Effector memory CD8-positive, alpha-beta T cell (primary cell): ENCODE results near the gene MOB3A.
A peak's percentile ranks its signal among the peaks of the same experiment; 100 is the strongest.
"Not testable (repeated sequence)": the region's sequence is repeated elsewhere in the genome, so short reads cannot be mapped to it uniquely, and the experiment has no call there.

Experiments
- ATAC-seq: fragments of 150-1000 bp; cut with Tn5 transposase; replicated peaks from 2 replicates; pipeline ENCODE4 v1.10.0; 2021; ENCODE audit warnings: mild to moderate bottlenecking, moderate library complexity
- DNase-seq, 3 experiments: peaks; one replicate each; pipeline ENCODE4 v3.0.0; 2021
- H3K27ac Mint-ChIP-seq, 2 donors: one replicate each; pipeline ENCODE4 v1.8.0; 2022; ENCODE audit warnings: mild to moderate bottlenecking in 2 of 2, mixed read lengths in 2 of 2, moderate library complexity in 2 of 2
- H3K27me3 Mint-ChIP-seq, 2 donors: one replicate each; pipeline ENCODE4 v1.8.0; 2022; ENCODE audit warnings: mixed read lengths in 2 of 2
- H3K36me3 Mint-ChIP-seq: one replicate; pipeline ENCODE4 v1.8.0; 2022; ENCODE audit warnings: mild to moderate bottlenecking, moderate library complexity, mixed read lengths; ENCODE audit not compliant: insufficient read depth
- H3K4me1 Mint-ChIP-seq, 2 donors: one replicate each; pipeline ENCODE4 v1.8.0; 2022; ENCODE audit warnings: low read depth in 2 of 2, mixed read lengths in 2 of 2
- H3K4me3 Mint-ChIP-seq, 2 donors: one replicate each; pipeline ENCODE4 v1.8.0; 2022; ENCODE audit warnings: mild to moderate bottlenecking in 2 of 2, mixed read lengths in 2 of 2, moderate library complexity in 2 of 2
- H3K9me3 Mint-ChIP-seq, 2 donors: one replicate each; pipeline ENCODE4 v1.8.0; 2022; ENCODE audit warnings: mixed read lengths in 2 of 2

The MOB3A gene

DNA sequence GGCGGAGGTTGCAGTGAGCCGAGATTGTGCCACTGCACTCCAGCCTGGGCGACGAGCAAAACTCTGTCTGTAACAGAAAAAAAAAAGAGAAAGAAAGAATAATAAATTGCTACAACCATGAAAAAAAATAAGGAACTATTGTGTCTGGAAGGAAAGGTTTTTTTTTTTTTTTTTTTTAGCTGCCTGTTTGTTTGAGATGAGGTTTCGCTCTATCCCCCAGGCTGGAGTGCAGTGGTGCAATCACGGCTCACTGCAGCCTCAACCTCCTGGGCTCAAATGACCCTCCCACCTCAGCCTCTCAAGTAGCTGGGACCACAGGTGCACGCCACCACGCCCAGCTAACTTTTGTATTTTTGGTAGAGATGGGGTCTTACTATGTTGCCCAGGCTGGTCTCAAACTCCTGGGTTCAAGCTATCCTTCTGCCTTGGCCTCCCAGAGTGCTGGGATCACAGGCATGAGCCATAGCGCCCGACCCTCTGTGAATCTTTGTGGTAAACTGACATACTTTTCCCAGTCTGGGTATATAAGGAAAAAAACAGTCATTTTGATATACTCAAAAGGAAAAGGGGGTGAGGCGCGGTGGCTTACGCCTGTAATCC, 4.1 kb downstream of the MOB3A start:
- not testable (repeated sequence) for ATAC-seq, H3K9me3 Mint-ChIP-seq, H3K27ac Mint-ChIP-seq, H3K27me3 Mint-ChIP-seq, DNase-seq
- peaks cover 57% of the 10 kb centered on the region for H3K36me3 Mint-ChIP-seq
- H3K4me3 Mint-ChIP-seq, result peak overlapping the region; percentile 48 to 99
- H3K4me1 Mint-ChIP-seq, result peaks cover 59 to 61% of the 10 kb centered on the region in 2 donors

DNA sequence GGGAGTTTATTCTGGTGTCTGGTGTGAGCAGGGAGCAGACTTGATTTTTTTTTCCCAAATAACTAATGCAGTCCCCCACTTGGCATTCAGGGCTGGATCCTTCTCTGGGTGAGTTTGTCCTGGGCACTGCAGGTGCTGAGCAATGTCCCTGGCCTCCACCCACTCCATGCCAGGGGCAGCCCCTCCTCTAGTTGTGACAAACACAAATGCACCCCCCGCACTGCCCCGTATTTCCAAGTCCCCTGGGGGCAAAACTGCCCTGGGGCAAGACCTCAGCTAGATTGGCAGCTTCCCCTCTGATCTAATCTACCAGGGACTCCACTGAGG, 6.4 kb downstream of the MOB3A start:
- peaks cover 61 to 62% of the 10 kb centered on the region in 2 donors for H3K4me1 Mint-ChIP-seq
- H3K4me3 Mint-ChIP-seq, result peak overlapping the region; percentile 96 to 98
- peak overlapping the region; percentile 90 to 98 for H3K27ac Mint-ChIP-seq
- H3K27me3 Mint-ChIP-seq, result no peaks in the 10 kb centered on the region
- H3K9me3 Mint-ChIP-seq, result no peaks in the 10 kb centered on the region
- DNase-seq (no peak), ATAC-seq (no peak)
- H3K36me3 Mint-ChIP-seq, result peaks cover 57% of the 10 kb centered on the region

DNA sequence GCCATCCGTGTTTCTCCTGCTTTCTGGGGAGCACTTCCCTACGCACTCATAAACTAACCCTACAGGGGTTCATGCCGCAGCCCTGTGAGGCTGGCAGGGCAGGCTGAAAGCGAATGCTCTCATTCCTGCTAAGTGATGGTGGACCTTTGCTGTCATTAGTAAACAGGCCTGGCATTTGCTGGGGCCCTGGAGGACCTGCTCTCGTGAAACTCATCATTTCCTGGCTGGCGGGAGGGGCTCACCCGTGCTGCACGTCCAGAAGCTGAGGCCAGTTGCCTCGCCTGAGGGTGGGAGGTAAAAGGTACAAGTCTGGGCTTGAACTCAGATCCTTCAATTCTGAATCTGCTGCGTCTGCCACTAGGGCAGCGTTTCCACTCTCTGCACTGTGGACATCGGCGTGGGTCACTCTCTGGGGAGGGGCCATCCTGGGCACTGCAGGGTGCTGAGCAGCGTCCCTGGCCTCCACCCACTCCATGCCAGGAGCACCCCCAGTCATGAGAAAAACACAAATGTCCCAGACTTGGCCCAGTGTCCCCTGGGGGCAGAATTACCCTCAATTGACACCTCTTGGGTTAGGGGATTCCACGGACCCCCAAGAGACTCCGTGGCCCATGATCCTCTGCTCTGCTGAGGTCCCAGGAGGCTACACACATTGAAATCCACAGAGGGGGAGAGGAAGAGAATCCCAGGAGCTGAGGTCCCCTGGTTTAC, 7.0 kb downstream of the MOB3A start:
- peaks cover 57% of the 10 kb centered on the region for H3K36me3 Mint-ChIP-seq
- no peak for ATAC-seq
- H3K9me3 Mint-ChIP-seq, result no peaks in the 10 kb centered on the region

DNA sequence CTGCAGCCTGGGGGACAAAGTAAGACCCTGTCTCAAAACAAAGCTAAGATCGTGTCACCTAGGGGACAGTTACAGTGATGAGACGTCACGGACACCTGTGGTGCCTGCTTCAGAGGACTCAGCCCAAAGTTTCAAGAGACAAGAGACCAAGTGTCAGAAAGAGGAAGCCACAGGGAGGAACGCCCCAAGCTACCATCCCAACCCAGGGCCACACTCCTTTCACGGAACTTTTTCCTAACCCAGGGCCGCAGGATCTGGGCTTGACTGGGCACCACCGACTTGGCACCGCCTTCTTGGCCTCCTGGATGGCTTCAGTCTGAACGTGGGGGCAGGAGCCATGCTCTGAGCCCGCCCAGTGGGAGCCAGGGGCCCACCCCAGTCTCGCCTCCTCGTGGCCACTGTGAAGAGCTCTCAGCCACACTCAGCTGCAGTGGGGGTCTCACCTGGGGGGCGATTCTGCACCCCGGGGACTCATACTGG, 8.5 kb downstream of the MOB3A start:
- peak; percentile 25 for ATAC-seq
- no peaks in the 10 kb centered on the region for H3K9me3 Mint-ChIP-seq
- H3K27me3 Mint-ChIP-seq, result no peaks in the 10 kb centered on the region
- DNase-seq, result peak in 1 of 3 experiments; percentile 30
- H3K4me1 Mint-ChIP-seq, result peaks cover 59 to 62% of the 10 kb centered on the region in 2 donors
- H3K36me3 Mint-ChIP-seq, result peaks cover 59% of the 10 kb centered on the region
- H3K27ac Mint-ChIP-seq, result peak overlapping the region; percentile 89 to 98
- H3K4me3 Mint-ChIP-seq, result peak overlapping the region; percentile 96 to 98

More for the DNA sequence above, 7.0 kb downstream of the MOB3A start:
- peak overlapping the region; percentile 96 to 98 for H3K4me3 Mint-ChIP-seq
- no peak for DNase-seq
- no peaks in the 10 kb centered on the region for H3K27me3 Mint-ChIP-seq
- H3K4me1 Mint-ChIP-seq, result peaks cover 55 to 57% of the 10 kb centered on the region in 2 donors
- H3K27ac Mint-ChIP-seq, result peak overlapping the region; percentile 90 to 98

DNA sequence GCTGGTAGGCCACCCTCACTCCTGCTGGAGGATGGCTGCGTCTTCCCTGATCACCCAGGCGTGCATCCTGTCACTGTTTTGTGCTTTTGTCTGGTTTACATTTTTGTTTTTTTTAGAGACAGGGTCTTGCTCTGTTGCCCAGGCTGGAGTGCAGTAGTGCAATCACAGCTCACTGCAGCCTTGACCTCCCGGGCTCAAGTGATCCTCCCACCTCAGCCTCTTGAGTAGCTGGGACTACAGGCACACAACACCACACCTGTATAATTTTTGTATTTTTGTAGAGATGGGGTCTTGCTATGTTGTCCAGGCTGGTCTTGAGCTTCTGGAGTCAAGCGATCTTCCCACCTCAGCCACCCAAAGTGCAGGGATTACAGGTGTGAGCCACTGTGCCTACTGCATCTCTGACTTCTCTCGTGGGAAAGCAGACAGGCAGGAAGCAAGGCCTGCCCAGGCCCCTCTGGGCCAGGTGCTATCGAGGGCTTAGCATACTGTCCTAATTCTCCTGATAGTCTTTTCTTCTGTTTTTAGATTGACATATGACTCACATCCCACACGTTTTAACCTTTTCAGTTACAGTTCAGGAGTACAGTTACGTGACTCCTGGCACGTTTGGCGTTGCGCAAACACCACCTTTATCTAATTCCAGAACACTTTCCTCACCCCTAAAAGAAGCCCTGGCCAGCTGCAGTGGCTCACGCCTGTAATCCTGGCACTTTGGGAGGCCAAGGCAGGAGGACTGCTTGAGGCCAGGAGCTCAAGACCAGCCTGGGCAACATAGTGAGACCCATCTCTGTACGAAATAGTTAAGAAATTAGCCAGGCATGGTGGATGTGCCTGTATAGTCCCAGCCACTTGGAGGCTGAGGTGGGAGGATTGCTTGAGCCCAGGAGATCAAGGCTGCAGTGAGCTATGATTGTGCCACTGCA, 9.2 kb downstream of the MOB3A start:
- not testable (repeated sequence) for H3K9me3 Mint-ChIP-seq, DNase-seq, H3K27me3 Mint-ChIP-seq, ATAC-seq
- Mint-ChIP-seq H3K27ac (peak overlapping the region; percentile 89 to 98), H3K4me3 (peak overlapping the region; percentile 96 to 98), H3K4me1 (peaks cover 65 to 69% of the 10 kb centered on the region in 2 donors), H3K36me3 (peaks cover 60% of the 10 kb centered on the region)

DNA sequence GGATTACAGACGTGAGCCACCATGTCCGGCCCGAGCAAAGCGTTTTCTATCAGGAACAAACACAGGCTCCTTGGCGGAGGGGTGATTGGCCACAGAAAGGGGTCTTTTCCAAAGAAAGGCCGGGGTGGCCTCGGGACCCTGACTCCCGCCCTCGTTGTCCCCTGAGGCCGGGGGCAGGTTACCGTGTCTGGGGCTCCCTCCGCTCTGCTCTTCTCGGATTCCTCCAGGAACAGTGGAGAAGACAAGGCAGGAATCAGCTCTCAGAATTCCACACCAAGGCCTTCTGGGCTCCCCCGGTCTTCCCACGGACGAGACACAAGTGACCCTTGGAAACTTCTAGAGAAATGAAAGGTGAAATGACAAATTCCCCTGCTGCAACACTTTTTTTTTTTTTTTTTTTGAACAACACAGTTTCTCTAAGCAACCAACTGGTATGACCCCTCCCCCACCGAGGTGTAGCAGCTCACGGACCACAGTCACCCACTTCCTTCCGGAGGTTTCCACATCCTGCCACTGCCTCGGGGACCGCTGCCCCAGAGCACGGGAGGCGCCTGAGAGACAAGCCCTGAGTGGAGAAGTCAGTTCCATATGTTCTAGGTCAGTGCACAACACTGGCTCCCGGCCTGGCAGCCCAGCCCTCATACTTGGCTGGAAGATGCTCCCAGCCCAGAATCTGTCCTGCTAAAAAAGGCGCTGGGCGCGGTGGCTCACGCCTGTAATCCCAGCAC, 11.0 kb downstream of the MOB3A start:
- DNase-seq (peak; percentile 92 to 96 (median 93)), ATAC-seq (peak; percentile 64)
- Mint-ChIP-seq H3K4me1 (peaks cover 72 to 74% of the 10 kb centered on the region in 2 donors), H3K27me3 (no peaks in the 10 kb centered on the region), H3K9me3 (no peaks in the 10 kb centered on the region), H3K36me3 (peaks cover 72% of the 10 kb centered on the region), H3K27ac (peak overlapping the region; percentile 97 to 98), H3K4me3 (peak overlapping the region; percentile 96 to 98)

DNA sequence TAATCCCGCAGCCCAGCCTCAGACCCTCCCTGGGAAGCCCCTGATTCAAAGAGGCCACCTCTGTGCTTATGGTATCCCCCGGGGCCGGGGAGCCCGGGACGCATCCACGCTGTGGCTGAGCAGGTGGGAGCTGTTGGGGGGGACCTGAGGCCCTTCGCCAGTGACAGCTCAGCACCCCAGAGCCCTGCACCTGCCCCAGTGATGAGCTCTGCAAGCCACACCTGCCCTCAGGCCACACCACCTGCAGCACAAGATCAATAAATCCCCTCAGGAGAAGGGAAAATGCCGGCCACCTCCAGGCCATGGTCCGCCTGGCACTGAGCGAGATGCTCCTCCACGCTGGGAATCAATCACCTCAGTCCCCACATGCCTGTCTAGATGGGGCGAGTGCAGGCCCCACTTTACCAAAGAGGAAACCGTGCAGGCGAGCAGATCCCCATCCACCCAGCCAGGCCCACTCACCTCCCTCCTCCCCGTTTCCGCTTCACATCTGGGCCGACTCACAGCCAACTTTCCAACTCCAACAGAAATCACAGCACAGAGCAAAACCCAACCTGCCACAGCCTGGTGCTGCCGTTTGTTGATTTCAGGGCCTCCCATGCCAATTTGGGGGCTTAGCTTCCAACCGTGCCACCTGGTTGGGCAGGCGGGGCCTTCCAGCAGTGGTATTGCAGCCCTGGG, 12.8 kb downstream of the MOB3A start:
- Mint-ChIP-seq H3K27me3 (no peaks in the 10 kb centered on the region), H3K9me3 (no peaks in the 10 kb centered on the region), H3K4me1 (peaks cover 67 to 68% of the 10 kb centered on the region in 2 donors), H3K4me3 (peak overlapping the region; percentile 96 to 98), H3K27ac (peak overlapping the region; percentile 97 to 98), H3K36me3 (peaks cover 91% of the 10 kb centered on the region)
- DNase-seq, result peak; percentile 63 to 64 (median 63)
- ATAC-seq, result peak; percentile 34

DNA sequence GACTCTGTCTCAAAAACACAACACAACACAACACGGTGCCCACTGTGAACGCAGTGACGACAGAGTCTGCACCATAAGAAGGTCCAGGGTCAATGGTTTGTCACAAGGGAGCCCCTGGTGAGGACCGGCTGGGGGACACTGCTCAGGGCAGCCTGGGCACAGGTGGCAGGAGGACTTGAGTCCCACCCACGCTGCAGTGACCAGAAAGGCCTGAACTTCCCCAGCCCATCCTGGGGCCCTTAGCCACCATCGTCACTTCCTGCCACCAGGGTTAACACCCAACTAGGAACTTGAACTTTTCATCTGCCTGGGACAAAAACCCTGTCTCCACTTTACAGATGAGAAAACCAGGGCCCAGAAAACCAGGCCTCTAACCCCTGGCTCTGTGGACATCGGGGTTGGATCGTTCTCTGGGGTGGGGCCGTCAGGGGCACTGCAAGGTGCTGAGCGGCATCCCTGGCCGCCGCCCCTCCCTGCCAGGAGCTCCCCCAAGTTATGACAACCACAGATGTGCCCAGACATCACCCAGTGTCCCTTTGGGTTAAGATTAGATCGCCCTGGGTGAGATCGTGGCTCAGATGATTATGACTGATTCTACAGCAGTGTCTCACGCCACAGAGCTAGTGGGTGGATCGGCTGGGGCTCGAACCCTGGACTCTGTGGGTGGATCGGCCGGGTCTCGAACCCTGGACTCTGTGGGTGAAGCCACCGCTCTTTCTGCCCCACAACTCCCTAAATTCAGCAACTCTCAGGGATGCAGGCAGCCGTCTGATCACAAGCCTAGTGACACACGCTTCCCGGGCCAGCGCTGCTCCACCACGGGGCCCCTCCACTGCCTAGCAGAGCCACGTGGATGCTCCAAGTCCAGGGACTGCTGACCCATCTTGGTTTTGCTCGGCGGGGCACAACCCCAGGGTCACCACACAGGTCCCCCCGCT, 14.0 kb downstream of the MOB3A start:
- Mint-ChIP-seq H3K4me1 (peaks cover 55 to 56% of the 10 kb centered on the region in 2 donors), H3K27me3 (no peaks in the 10 kb centered on the region), H3K27ac (peak overlapping the region; percentile 97 to 98), H3K4me3 (peak overlapping the region; percentile 96 to 98), H3K36me3 (peaks cover 97% of the 10 kb centered on the region), H3K9me3 (no peaks in the 10 kb centered on the region)
- ATAC-seq (peak; percentile 50), DNase-seq (peak; percentile 60 to 68 (median 65))

DNA sequence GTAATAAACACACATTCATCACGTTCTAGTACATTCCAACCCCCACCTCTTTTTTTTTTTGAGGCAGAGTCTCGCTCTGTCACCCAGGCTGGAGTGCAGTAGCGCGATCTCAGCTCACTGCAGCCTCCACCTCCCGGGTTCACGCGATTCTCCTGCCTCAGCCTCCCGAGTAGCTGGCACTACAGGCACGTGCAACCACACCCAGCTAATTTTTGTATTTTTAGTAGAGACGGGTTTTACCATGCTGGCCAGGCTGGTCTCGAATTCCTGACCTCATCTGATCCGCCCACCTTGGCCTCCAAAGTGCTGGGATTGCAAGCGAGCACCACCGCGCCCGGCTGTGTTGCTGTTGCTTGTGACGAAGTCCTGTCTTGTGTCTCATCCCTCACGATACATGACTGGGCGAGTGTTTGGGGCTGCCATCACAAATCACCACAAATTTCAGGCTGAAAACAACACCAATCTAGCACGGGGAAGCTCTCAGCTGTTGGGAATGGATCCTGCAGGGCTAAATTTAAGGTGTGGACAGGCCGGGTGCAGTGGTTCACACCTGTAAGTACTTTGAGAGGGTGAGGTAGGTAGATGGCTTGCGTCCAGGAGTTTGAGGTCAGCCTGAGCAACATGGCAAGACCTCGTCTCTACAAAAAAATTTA, 15.7 kb downstream of the MOB3A start:
- Mint-ChIP-seq H3K9me3 (no peaks in the 10 kb centered on the region), H3K4me1 (peaks cover 46% of the 10 kb centered on the region in 2 donors), H3K36me3 (peaks cover 100% of the 10 kb centered on the region), H3K27me3 (no peaks in the 10 kb centered on the region), H3K4me3 (peak overlapping the region; percentile 96 to 98), H3K27ac (peak overlapping the region; percentile 97 to 98)
- ATAC-seq, result no peak
- DNase-seq, result no peak

DNA sequence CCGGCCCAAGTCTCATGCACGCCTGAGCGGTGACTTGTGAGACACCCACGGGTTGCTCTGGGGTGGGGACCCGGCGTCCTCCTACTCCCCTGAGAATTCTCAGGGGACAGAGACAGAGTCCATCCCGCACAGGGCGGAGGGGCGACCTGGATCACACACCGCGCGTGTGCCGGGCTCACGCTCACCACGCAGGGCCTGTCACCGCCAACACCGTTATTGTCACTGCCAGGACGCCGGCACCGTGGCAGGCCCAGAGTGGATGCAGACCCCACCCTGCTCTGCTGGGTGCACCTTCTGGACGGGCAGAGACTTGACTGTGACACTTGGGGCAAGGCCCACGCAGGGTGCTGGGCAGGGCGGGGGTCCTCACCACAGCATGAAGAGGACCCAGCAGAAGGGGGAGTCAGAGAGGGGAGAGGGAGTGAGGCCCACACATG, 16.2 kb downstream of the MOB3A start:
- Mint-ChIP-seq H3K27me3 (no peaks in the 10 kb centered on the region), H3K36me3 (peaks cover 100% of the 10 kb centered on the region), H3K4me1 (peaks cover 41 to 42% of the 10 kb centered on the region in 2 donors), H3K4me3 (peak overlapping the region; percentile 96 to 98), H3K27ac (peak overlapping the region; percentile 97 to 98), H3K9me3 (no peaks in the 10 kb centered on the region)
- no peak for DNase-seq
- no peak for ATAC-seq
